HCT116 (cell line): Measurements from ENCODE around the gene RAB4A.

ENCODE experiments used
- JUND ChIP-seq: IDR thresholded peaks from 2 replicates; pipeline ENCODE4 v1.6.1; 2012
- POLR2A ChIP-seq: IDR thresholded peaks from 2 replicates; pipeline ENCODE4 v1.7.0; 2011; ENCODE audit warnings: borderline replicate concordance; ENCODE audit not compliant: insufficient read depth, insufficient read length; ENCODE audit errors: extremely low read depth
- POLR2AphosphoS5 ChIP-seq: IDR thresholded peaks from 2 replicates; pipeline ENCODE4 v1.6.1; 2011; ENCODE audit warnings: mild to moderate bottlenecking, low read depth, low read length, moderate library complexity
- YY1 ChIP-seq: IDR thresholded peaks from 2 replicates; pipeline ENCODE4 v1.6.1; 2011; ENCODE audit warnings: low read length, low read depth, moderate library complexity, mild to moderate bottlenecking; ENCODE audit not compliant: insufficient replicate concordance; ENCODE audit errors: extremely low read depth
- ZFX ChIP-seq: fragments of 450-650 bp; IDR thresholded peaks from 2 replicates; pipeline ENCODE4 v1.6.1; 2017
- TF ChIP-seq, protein P1 (sequence below), 3 experiments: fragments of 200-600 bp in 1 of 3; sonication (generic) in 1 of 3; IDR thresholded peaks in 2 of 3; conservative IDR thresholded peaks in 1 of 3; 2 replicates each; pipeline ENCODE4 v1.5.1; 2012 to 2017; ENCODE audit warnings: low read depth in 2 of 3, low read length in 2 of 3, antibody characterized with exemption in 1 of 3, borderline replicate concordance in 1 of 3, control low read depth in 1 of 3, mild to moderate bottlenecking in 1 of 3, mixed read lengths in 1 of 3, mixed run types in 1 of 3, moderate library complexity in 1 of 3; ENCODE audit not compliant: insufficient read depth in 1 of 3
- TF ChIP-seq, protein P2 (sequence below): IDR thresholded peaks from 2 replicates; pipeline ENCODE4 v1.6.1; 2012
- TF ChIP-seq, protein P3 (sequence below): IDR thresholded peaks from 2 replicates; pipeline ENCODE4 v1.6.1; 2012
- TF ChIP-seq, protein P4 (sequence below): IDR thresholded peaks from 2 replicates; pipeline ENCODE4 v1.6.1; 2012; ENCODE audit warnings: low read depth

DNA sequence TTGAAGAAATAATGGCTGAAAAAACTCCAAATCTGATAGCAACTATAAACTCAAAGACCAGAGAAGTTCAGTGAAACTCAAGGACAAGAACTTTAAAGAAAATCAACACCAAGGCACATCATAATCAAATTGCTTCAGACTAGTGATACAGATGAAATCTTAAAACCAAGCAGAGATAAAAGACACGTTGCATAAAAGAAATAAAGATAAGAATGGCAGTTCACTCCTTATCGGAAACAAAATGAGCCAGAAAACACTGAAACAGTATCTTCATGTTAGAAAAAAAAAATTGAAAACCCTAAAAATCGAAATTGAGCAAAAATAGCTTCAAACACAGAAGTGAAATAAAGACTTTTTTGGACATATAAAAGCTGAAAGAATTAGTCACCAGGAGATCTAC, 4.6 kb upstream of the RAB4A start:
- TF ChIP-seq ZFX, result no peak
- TF ChIP-seq, protein P1, sequence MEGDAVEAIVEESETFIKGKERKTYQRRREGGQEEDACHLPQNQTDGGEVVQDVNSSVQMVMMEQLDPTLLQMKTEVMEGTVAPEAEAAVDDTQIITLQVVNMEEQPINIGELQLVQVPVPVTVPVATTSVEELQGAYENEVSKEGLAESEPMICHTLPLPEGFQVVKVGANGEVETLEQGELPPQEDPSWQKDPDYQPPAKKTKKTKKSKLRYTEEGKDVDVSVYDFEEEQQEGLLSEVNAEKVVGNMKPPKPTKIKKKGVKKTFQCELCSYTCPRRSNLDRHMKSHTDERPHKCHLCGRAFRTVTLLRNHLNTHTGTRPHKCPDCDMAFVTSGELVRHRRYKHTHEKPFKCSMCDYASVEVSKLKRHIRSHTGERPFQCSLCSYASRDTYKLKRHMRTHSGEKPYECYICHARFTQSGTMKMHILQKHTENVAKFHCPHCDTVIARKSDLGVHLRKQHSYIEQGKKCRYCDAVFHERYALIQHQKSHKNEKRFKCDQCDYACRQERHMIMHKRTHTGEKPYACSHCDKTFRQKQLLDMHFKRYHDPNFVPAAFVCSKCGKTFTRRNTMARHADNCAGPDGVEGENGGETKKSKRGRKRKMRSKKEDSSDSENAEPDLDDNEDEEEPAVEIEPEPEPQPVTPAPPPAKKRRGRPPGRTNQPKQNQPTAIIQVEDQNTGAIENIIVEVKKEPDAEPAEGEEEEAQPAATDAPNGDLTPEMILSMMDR (IDR thresholded peaks at IDR 0.05 in 2 of 3, conservative IDR thresholded peaks at IDR 0.05 in 1 of 3; ENCODE audit: borderline replicate concordance in 1 of 3, insufficient read depth in 1 of 3, low read depth in 2 of 3, low read length in 2 of 3), result no peak
- no peak for TF ChIP-seq POLR2AphosphoS5
- TF ChIP-seq POLR2A, result no peak
- TF ChIP-seq, protein P2, sequence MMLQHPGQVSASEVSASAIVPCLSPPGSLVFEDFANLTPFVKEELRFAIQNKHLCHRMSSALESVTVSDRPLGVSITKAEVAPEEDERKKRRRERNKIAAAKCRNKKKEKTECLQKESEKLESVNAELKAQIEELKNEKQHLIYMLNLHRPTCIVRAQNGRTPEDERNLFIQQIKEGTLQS, result no peak
- TF ChIP-seq, protein P3, sequence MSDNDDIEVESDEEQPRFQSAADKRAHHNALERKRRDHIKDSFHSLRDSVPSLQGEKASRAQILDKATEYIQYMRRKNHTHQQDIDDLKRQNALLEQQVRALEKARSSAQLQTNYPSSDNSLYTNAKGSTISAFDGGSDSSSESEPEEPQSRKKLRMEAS, result no peak
- no peak for TF ChIP-seq YY1
- TF ChIP-seq, protein P4, sequence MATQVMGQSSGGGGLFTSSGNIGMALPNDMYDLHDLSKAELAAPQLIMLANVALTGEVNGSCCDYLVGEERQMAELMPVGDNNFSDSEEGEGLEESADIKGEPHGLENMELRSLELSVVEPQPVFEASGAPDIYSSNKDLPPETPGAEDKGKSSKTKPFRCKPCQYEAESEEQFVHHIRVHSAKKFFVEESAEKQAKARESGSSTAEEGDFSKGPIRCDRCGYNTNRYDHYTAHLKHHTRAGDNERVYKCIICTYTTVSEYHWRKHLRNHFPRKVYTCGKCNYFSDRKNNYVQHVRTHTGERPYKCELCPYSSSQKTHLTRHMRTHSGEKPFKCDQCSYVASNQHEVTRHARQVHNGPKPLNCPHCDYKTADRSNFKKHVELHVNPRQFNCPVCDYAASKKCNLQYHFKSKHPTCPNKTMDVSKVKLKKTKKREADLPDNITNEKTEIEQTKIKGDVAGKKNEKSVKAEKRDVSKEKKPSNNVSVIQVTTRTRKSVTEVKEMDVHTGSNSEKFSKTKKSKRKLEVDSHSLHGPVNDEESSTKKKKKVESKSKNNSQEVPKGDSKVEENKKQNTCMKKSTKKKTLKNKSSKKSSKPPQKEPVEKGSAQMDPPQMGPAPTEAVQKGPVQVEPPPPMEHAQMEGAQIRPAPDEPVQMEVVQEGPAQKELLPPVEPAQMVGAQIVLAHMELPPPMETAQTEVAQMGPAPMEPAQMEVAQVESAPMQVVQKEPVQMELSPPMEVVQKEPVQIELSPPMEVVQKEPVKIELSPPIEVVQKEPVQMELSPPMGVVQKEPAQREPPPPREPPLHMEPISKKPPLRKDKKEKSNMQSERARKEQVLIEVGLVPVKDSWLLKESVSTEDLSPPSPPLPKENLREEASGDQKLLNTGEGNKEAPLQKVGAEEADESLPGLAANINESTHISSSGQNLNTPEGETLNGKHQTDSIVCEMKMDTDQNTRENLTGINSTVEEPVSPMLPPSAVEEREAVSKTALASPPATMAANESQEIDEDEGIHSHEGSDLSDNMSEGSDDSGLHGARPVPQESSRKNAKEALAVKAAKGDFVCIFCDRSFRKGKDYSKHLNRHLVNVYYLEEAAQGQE, result no peak
- no peak for TF ChIP-seq JUND
